Putamen (tissue), 1 donor: ENCODE results near the gene DSG2.
"Not testable (repeated sequence)": the region's sequence is repeated elsewhere in the genome, so short reads cannot be mapped to it uniquely, and the experiment has no call there.

Source experiments
- DNase-seq: peaks from one replicate; pipeline ENCODE4 v3.0.0-alpha.2; 2016; ENCODE audit warnings: low spot score

Gene DSG2

DNA sequence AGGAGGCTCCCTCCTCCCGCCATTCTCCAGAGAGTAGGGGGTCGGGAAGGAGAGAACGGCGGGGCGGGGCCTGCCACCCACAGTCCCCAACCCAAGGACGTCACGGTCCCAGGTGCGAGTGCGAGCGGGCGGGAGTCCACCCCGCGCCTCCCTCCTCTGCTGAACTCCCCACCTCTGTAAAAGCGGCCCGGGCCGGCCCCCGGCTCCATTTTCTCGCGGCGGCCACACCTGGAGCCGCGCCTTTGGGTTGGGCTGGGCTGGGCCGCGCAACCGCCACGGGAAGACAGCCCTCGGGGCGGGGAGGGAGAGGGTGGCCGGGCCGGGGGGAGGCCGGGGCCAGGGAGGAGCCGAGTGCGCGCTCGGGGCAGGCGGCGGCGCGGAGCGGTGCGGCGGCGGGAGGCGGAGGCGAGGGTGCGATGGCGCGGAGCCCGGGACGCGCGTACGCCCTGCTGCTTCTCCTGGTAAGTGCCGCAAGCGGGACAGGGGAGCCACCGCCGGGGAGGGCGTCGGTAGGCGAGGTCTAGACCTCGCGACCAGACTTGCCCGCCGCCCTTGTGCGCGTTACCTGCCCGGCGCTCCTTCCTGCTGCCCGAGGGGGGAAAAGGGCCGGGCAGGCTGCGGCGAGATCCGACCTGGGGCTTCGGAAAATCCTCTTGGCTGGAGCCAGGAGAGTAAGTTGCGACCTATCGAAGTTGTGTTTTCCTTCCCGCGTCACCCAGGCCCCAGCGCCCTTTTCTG is at the start of gene DSG2:
Gene DSG2, plus strand, starts transcription at position 342 of the 738 bp plus-strand sequence. Its CDS starts 75 bp downstream, at position 417.
- DNase-seq = no peak

DNA sequence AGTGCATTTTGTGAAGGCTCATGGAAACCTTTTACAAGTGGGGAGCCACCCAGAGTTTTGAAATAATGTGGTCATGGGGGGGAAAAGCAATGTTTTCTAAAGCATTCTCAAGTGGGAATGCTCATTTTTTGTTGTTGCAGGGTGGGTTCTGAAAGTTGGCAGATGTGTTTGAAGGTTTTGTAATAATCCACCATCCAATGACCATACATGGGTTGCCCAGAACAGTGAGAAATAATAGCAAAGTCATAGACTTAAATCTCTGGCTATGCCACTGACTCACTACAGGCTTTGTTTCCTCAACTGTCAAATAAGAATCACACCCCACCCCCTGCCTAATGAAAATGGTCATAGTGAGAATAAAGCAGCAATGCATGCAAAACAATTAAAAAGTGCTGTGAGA is 47.6 kb upstream of the DSG2 start:
- DNase-seq = no peak

GRCh38 chr18:31451625-31452024 is 46.4 kb upstream of the DSG2 start:
- no peak for DNase-seq

GRCh38 chr18:31454066-31454708 is 43.8 kb upstream of the DSG2 start:
- DNase-seq = no peak

GRCh38 chr18:31469629-31470028 is 28.3 kb upstream of the DSG2 start:
- DNase-seq = no peak

DNA sequence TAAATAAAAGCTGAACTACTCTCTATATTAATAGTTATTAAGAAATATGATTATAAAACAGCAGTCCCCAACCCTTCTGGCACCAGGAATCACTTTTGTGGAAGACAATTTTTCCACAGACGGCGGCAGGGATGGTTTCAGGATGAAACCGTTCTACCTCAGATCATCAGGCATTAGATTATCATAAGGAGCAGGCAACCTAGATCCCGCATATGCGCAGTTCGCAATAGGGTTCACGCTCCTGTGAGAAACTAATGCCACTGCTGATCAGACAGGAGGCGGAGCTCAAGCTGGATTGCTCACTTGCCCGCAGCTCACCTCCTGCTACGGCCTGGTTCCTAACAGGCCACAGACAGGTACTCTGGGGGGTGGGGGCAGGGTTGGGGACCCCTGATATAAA is 19.3 kb upstream of the DSG2 start:
- DNase-seq = no peak

DNA sequence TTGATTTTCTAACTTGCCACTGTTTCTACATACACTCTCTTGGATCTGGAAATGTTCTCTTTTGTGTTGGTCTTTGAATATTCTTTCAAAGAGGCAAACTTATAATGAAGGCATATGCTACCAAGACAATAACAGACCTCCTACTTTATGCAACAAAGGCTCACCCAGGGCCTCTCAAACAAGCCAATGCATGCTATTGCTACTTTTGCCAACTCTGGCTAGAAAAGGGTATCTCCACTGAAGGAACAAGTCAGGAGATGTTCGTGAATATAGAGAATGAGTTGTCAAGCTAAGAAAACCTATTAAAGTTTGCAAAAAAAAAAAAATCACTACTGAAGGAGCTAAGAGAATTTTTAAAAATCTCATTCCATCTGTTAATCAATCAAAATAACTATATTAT is 15.9 kb upstream of the DSG2 start:
- DNase-seq = no peak

- no peak for DNase-seq
These were observed 14.6 kb upstream of the DSG2 start for GRCh38 chr18:31483396-31483795.

GRCh38 chr18:31484461-31484860 is 13.5 kb upstream of the DSG2 start:
- no peak for DNase-seq

DNA sequence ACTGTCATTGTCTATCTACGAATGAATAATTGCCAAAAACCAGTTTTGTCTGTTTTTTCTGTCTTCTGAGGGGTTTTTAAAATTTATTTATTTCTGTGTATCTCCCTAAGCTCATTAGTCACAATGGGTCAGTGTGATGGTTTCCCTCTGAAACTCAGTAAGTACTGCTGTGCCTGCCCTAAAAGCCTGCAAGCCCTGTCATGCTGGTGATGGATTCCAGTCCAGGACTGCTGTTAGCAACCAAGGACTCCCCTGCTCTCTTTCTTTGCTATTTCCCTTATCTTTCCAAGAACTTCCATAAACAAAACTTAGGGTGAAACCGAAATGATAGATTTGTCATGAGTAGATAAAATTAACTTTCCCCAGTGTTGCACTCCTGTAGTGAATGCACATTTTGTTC is 11.8 kb upstream of the DSG2 start:
- DNase-seq = no peak

DNA sequence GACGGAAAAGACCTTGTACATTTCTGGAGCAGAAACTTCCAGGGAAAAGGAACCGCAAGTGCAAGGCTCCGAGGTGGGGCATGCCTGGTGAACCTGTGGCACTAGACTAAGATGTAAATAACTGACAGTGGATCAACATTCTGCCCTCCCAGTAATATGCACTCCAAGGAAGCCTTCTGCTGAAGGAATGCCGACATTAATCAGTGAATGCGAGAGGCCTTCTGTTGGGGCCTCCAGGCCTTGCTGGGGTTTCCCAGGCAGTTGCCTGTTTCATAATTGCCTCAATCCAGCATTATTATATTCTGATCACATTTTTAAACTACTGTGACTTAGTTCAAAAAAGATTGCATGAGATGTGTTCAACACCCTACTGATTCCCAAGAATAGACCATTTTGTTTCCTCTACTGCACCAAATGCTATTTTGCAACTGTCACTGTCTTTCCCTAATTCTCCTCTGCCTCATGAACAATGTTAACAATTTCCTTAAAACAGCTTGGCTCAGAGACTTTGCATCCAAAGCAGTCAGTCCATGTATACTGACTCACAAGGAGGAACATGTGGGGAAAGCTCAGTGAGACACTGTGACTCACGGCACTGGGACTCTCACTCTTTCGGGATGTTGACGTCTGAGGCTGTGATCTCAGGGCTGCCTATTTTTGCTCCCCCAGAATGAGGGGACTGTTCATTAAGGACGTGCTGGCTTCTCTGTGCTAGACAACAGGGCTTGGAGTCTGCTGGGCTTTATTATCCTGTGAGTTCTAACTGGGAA is 10.5 kb upstream of the DSG2 start:
- DNase-seq = no peak

DNA sequence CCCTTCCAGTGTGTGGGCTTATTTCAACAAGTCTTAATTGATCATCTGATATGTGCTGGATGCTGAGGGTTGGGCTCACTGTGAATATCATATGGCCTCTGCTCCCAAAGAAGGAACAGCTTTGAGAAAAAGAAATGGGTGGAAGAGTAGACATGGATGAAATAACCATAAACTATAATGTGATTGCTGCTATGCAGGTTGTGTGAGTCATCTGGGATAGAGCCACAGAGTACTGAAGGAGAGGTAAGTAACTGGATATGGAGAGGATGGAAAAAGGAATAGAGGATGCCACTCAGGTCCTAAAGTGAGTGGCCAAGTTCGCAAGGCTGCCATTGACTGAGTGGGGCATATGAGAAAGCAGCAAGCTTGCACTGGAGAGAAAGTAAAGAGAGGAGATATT is 8.7 kb upstream of the DSG2 start:
- no peak for DNase-seq

- no peak for DNase-seq
These were observed 7.6 kb upstream of the DSG2 start for GRCh38 chr18:31490387-31490786.

DNA sequence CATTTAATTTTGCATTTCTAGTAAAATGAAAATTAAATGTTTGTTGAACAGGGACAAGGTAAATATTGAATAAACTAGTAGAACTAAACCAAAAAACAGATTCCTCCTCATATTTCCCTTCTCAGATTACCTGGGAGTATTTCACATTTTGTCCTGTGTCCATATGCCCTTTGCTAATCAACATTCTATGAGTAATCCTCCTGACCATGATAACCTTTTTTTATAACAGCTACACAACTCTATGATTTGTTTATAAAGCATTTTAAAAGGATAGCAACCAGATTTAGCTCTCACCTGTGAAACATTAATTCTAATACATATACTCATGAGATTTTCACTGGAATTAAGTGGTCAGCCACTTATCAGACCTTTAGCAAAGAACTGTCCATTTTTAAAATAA is 7.1 kb upstream of the DSG2 start:
- no peak for DNase-seq

DNA sequence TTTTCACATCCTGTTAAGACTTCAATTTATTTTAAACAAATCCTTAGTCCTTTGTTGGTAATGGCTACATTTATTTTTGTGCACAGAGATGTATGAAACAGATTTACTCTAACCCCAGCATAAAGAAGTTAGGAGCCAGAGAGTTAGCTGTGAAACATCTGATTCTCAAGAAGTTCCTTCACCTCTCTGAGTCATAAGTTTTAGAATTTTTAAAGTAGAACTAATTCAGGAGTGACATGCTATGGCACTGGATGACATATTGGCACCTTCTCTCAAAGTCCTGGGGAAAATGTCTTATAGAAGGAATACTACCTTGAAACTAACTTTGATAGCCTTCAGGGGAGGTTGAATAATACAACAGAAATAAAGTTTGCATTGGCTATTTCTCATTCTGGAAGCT is 6.4 kb upstream of the DSG2 start:
- DNase-seq = no peak

DNA sequence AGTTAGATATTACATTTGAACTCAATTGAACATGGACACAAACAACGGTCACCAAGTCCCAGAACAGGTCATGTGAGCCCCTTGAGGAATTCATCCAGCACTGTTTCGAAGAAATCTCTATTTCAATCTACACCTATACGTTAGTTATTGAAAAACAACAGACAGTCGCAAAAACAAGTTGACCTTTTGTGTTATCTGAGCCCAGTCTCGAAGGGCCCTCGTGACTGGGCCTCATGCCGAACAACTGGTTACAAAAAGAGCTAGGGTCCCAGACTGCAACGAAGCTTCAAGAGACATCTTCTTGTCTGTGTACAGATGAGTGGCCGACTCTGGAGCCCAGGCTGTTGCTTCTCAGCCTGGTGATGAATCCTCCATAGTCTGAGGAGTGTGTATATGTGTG is 5.3 kb upstream of the DSG2 start:
- no peak for DNase-seq

GRCh38 chr18:31493171-31493570 is 4.8 kb upstream of the DSG2 start:
- DNase-seq = no peak

GRCh38 chr18:31493941-31494340 is 4.0 kb upstream of the DSG2 start:
- no peak for DNase-seq

GRCh38 chr18:31494705-31495244 is 3.2 kb upstream of the DSG2 start:
- not testable (repeated sequence) for DNase-seq

DNA sequence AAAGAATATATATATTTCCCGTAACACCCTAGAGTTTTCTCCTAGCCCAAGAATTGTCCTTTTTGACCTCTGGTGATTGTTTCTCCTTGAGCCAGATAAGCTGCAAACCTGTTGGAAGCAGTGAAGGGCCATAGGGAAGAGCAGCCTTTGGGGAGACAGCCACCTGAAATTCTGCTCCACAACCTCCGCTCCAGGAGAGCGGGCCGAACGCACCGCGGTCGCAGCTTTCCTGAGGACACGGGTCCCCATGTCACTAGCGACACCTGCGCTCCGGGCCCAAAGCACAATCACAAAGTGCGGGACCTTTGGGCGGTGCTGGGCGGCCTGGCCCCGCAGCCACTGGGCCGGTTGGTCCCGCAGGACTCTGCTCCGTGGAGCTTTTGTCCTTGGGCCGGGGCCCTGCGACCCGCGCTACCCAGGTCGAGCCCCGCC is 557 bp upstream of the DSG2 start:
- no peak for DNase-seq

DNA sequence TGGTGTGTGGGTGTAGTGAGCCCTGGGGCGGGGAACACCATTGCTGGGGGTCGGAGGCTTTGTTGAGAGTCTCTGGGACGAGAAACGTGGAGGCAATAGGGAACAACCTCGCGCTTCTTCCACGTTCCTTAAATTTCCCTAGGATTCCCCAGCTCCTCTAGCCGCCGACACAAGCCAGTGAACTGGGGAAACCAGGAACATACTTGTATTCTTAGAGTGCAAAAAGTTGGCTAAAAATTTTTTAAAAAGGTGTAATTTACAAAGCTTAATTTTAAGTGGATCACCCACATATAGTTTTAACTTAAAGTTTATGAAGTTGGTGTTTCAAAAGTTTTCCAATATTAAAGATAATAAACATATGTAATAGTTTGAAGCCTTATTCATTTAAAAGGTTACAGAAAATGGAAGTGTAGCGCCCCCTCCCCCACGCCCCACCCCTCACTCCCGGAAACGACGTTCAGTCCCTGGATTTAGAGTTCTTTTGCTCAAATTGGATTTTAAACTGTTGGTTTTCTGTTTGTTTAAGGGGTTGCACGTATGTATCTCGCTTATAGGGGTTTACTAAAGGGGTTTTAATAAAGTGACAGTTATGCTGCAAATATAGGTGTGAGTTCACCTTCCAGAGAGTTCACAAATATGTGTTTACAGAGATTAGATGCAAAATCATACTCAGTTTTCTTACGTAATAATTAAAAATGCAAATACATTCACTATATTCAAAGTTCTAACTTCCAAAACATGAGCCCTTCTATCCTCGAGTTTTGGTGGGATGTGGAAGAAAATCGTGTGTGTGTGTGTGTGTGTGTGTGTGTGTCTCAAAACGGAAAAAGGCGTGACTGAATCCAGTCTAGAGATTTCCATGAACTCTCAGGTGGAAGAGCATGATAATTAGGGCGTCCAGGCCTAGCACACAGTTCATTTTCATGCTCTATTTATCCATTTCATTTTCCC is 872 bp downstream of the DSG2 start:
- DNase-seq = no peak
